Epithelial cell of proximal tubule (primary cell): ENCODE data around the gene PRKAR2B. TPM values are rescaled to one million over a fixed set of nuclear protein-coding genes. Genes with fewer than 3 reads are reported as not detected.
"Not testable (repeated sequence)": the region's sequence is repeated elsewhere in the genome, so short reads cannot be mapped to it uniquely, and the experiment has no call there.

Source experiments
- DNase-seq: peaks from one replicate; pipeline ENCODE4 v3.0.0-alpha.2; 2011; ENCODE audit warnings: low read depth
- H3K4me3 ChIP-seq: 2 replicates; pipeline ENCODE4 v1.5.1; 2011; ENCODE audit warnings: low read depth, mild to moderate bottlenecking, low read length
- CTCF ChIP-seq: conservative IDR thresholded peaks from 2 replicates; pipeline ENCODE4 v1.5.1; 2012; ENCODE audit warnings: low read depth, mild to moderate bottlenecking, low read length
- total RNA-seq: library from RNA; depleted of rRNA; stranded (reverse); fragments of >200 nt; gene quantifications from 2 replicates; pipeline ENCODE4 v1.2.3, GENCODE V29; 2015

PRKAR2B gene
- total RNA-seq, 1 donor from 2014 or later = 5.2 TPM

GRCh38 chr7:107128217-107128616 is 83.7 kb downstream of the PRKAR2B start:
- no peak for TF ChIP-seq CTCF
- DNase-seq = no peak
- H3K4me3 ChIP-seq = no peak overlapping the region

DNA sequence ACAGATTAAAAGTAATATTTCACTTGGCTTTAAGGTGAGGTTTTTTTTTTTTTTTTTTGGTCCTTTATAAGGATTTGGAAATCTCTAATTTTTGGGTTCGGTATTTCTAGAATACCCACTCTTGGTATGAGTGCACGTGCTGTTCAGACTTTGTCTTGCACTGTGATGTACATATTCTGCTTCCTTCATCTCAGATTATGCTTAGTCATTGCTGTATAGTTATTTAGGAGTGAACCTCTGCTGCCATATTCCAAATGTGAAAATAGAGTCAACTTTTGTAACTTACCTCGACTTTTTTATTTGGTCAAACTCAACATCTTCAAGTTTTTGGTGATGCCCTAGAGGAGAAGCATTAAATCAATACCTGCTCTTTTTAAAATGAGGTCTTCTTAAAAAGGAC is 84.2 kb downstream of the PRKAR2B start:
- H3K4me3 ChIP-seq = no peak overlapping the region
- no peak for TF ChIP-seq CTCF
- DNase-seq = no peak

- DNase-seq = no peak
- peak; percentile 39 for TF ChIP-seq CTCF
Measured at GRCh38 chr7:107130487-107131220, 86.1 kb downstream of the PRKAR2B start.

DNA sequence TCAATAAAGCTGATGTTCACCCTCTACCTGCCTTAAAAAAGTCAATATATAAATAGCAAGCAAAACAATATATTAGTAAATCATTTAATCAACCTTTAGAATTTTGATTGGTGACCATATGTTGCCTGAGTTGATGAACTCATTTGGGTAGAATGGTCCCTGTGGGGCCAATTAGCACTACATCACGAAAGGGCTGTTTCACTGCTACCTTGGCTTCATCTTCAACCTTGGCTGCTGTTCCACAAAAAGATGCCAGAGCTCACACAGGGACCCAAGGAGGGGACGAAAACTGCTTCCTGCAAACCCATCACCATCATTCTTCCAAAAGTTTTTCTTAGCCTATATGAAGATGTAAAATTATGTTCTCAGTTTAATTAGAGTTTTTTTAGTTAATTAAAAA is 88.9 kb downstream of the PRKAR2B start:
- no peak overlapping the region for H3K4me3 ChIP-seq
- TF ChIP-seq CTCF = no peak
- no peak for DNase-seq

More at GRCh38 chr7:107130487-107131220, 86.1 kb downstream of the PRKAR2B start:
- H3K4me3 ChIP-seq = no peak overlapping the region

DNA sequence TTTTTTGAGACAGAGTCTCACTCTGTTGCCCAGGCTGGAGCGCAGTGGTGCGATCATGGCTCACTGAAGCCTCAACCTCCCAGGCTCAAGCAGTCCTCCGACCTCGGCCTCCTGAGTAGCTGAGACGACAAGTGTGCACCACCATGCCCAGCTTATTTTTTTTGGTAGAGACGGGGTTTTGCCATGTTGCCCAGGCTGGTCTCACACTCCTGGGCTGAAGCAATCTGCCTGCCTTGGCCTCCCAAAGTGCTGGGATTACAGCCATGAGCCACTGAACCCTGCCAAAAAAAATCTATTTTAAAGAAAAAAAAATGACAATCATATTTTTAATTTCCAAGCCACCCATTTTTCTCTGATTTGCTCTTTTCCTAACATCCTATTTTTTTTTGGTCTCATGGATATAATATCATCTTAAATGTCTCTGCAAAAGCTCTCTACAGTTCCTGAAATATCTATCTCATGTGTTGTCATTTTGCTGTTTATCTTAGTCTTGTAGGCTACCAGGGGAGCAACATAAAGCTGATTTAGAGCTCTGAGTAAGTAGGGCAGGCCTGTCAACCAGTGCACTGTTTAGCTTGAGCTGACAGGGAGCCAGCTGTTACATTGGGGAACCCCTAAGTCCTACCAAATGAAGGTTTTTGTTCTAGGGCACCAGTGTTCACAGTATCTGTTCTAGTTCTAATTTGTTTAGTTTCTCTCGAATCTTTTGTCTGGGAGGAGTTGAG is 94.4 kb downstream of the PRKAR2B start:
- no peak for DNase-seq
- TF ChIP-seq CTCF = no peak
- H3K4me3 ChIP-seq = no peak overlapping the region

DNA sequence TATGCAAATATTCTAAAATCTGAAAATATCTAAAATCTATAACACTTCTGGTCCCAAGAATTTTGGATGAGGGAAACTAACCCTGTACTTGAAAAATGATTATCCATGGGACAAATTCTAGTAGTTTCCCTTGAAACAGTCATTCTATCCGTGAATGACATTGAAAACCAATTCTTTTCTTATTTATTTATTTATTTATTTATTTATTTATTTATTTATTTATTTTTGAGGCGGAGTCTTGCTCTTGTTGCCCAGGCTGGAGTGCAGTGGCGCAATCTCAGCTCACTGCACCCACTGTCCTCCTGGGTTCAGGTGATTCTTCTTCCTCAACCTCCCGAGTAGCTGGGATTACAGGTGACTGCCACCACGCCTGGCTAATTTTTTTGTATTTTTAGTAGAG is 99.4 kb downstream of the PRKAR2B start:
- DNase-seq, H3K4me3 ChIP-seq: not testable (repeated sequence)

DNA sequence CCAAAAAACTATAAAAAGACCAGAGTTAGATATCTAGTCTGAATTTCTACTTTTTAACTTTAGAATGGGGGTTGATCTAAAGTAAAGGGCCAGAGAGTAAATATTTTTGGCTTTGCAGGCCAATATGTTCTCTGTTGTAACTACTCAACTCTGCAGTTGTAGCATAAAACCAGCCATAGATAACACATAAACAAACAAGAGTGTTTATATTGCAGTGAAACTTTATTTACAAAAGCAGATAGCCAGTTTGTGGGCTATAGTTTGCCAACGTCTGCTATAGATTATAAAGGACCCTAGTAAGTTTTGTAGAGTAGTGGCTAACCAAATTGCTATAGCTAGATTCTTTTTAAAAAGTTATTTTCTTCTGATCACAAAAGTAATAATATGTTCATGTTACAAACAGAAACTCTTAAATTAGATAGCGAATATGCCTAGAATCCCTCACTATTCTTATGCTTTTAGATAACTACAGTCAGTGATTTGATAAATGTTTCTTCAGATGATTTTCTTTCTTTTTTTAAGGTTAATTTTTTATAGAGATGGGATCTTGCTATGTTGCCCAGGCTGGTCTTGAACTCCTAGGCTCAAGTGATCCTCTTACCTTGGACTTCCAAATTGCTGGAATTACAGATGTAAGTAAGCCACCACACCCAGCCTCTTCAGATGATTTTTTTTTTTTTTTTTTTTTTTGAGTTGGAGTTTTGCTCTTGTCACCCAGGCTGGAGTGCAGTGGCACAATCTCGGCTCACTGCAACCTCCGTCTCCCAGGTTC is 100.7 kb downstream of the PRKAR2B start:
- DNase-seq = no peak
- no peak overlapping the region for H3K4me3 ChIP-seq
- no peak for TF ChIP-seq CTCF
